ENCODE results near the gene IER3. TPM values are rescaled to one million over a fixed set of nuclear protein-coding genes. Genes with fewer than 3 reads are reported as not detected.
A peak's percentile ranks its signal among the peaks of the same experiment; 100 is the strongest.

The IER3 gene
- total and polyA plus RNA-seq, 2 of the 13 experiments (the other 11 are each of a cell fraction or from before 2014, with no cell fraction given): 51.1 to 131 TPM

- TF ChIP-seq TCF7L2 (IDR thresholded peaks at IDR 0.05; ENCODE audit: low read depth, low read length) (no peak), JUNB (CRISPR knock-in tag; IDR thresholded peaks at IDR 0.05; ENCODE audit: borderline replicate concordance) (no peak), CBFB (CRISPR knock-in tag; IDR thresholded peaks at IDR 0.05) (no peak; the same call in 1 of the 2 replicates), KLF9 (CRISPR knock-in tag; IDR thresholded peaks at IDR 0.05; ENCODE audit: low read depth) (no peak), RFX3 (CRISPR knock-in tag; IDR thresholded peaks at IDR 0.05) (no peak), KDM4B (CRISPR knock-in tag; IDR thresholded peaks at IDR 0.05) (no peak), TIGD3 (CRISPR knock-in tag; IDR thresholded peaks at IDR 0.05; ENCODE audit: borderline replicate concordance) (no peak), ZNF580 (CRISPR knock-in tag; IDR thresholded peaks at IDR 0.05; ENCODE audit: borderline replicate concordance, low read depth) (no peak; the same call in 1 of the 2 replicates), SIX4 (CRISPR knock-in tag; IDR thresholded peaks at IDR 0.05) (no peak), HCFC1 (IDR thresholded peaks at IDR 0.05; ENCODE audit: low read depth, low read length) (no peak), ZNF180 (CRISPR knock-in tag; IDR thresholded peaks at IDR 0.05; ENCODE audit: borderline replicate concordance, low read depth) (no peak), ZFP62 (CRISPR knock-in tag; IDR thresholded peaks at IDR 0.05) (no peak), ZNF614 (CRISPR knock-in tag; IDR thresholded peaks at IDR 0.05; ENCODE audit: borderline replicate concordance) (no peak), ZC3H4 (CRISPR knock-in tag; IDR thresholded peaks at IDR 0.05; ENCODE audit: borderline replicate concordance) (peak; percentile 94), MAX (IDR thresholded peaks at IDR 0.05) (no peak; the same call in 1 of the 2 replicates), KDM2A (CRISPR knock-in tag; IDR thresholded peaks at IDR 0.05; ENCODE audit: borderline replicate concordance, low read depth) (no peak), ZNF781 (CRISPR knock-in tag; IDR thresholded peaks at IDR 0.05; ENCODE audit: borderline replicate concordance, not compliant biosample characterization) (no peak), ZNF354B (CRISPR knock-in tag; IDR thresholded peaks at IDR 0.05) (no peak), STAG1 (CRISPR knock-in tag; IDR thresholded peaks at IDR 0.05) (no peak), ZNF318 (CRISPR knock-in tag; IDR thresholded peaks at IDR 0.05) (no peak), NFYB (CRISPR knock-in tag; IDR thresholded peaks at IDR 0.05) (no peak)
Measured at GRCh38 chr6:30768634-30769087, 24.3 kb upstream of the IER3 start (continued).
